GM12878 (cell line): ENCODE measurements around the gene TRIM42.

Experiments
- EED ChIP-seq: sonication (generic); IDR thresholded peaks from 2 replicates; pipeline ENCODE4 v1.6.1; 2016; ENCODE audit warnings: antibody characterized with exemption, low read depth
- GABPA ChIP-seq: IDR thresholded peaks from 2 replicates; pipeline ENCODE4 v1.6.1; 2014; ENCODE audit warnings: antibody characterized with exemption, low read depth, mild to moderate bottlenecking, inconsistent platforms
- POLR2AphosphoS2 ChIP-seq: IDR thresholded peaks from 2 replicates; pipeline ENCODE4 v1.6.1; 2011; ENCODE audit warnings: low read depth, mild to moderate bottlenecking, low read length, improper control_type of control experiment, moderate library complexity
- WRNIP1 ChIP-seq: IDR thresholded peaks from 2 replicates; pipeline ENCODE4 v1.6.1; 2011; ENCODE audit warnings: low read depth, low read length, improper control_type of control experiment, borderline replicate concordance
- TF ChIP-seq, protein P1 (sequence below), 3 experiments: IDR thresholded peaks in 2 of 3; conservative IDR thresholded peaks in 1 of 3; 2 replicates each; pipeline ENCODE4 v1.5.1; 2011; ENCODE audit warnings: low read depth in 3 of 3, low read length in 3 of 3, mild to moderate bottlenecking in 3 of 3, control low read depth in 2 of 3, moderate library complexity in 2 of 3, inconsistent platforms in 1 of 3, mixed read lengths in 1 of 3; ENCODE audit not compliant: control insufficient read depth in 2 of 3, insufficient read depth in 1 of 3; ENCODE audit errors: extremely low read depth in 1 of 3
- TF ChIP-seq, protein P2 (sequence below): IDR thresholded peaks from 2 replicates; pipeline ENCODE4 v1.6.1; 2011; ENCODE audit warnings: low read depth, mild to moderate bottlenecking, low read length, moderate library complexity, borderline replicate concordance; ENCODE audit errors: extremely low read depth

DNA sequence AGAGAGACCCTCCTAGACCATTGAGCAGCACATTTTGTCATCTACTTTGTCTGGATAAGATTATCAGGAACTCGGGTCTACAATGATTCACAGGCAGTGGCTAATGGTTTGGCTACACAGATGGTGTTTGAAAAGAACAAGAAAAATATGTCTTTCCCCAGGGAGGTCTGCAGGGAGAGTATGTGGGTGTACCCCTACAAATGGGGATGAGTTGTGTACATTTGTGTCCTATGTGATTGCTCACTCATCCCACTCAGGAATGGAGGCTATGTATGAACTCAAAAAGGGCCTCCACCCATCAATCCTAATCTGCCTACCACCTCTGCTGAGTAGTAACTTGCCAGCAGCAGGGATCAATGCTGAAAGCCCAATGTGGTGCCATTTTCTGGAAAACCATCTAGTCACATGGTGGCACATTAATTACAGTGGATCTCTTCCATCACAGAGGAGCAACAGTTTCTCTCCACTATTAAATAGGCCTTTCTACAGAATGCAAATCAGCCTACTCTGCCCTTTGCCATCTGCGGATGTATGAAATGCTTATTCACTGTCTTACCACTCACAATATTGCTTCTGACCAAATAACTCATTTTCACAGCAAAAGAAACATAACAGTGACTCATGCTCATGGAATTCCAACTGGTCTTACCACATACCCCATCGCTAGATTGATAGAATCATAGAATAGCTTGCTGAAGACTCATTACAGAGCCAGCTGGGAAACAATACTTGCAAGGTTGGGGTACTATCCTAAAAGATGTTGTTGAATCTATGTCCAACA, 48.3 kb upstream of the TRIM42 start:
- TF ChIP-seq POLR2AphosphoS2 (no peak), WRNIP1 (no peak), GABPA (no peak), EED (no peak)
- TF ChIP-seq, protein P1, sequence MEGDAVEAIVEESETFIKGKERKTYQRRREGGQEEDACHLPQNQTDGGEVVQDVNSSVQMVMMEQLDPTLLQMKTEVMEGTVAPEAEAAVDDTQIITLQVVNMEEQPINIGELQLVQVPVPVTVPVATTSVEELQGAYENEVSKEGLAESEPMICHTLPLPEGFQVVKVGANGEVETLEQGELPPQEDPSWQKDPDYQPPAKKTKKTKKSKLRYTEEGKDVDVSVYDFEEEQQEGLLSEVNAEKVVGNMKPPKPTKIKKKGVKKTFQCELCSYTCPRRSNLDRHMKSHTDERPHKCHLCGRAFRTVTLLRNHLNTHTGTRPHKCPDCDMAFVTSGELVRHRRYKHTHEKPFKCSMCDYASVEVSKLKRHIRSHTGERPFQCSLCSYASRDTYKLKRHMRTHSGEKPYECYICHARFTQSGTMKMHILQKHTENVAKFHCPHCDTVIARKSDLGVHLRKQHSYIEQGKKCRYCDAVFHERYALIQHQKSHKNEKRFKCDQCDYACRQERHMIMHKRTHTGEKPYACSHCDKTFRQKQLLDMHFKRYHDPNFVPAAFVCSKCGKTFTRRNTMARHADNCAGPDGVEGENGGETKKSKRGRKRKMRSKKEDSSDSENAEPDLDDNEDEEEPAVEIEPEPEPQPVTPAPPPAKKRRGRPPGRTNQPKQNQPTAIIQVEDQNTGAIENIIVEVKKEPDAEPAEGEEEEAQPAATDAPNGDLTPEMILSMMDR (IDR thresholded peaks at IDR 0.05 in 2 of 3, conservative IDR thresholded peaks at IDR 0.05 in 1 of 3; ENCODE audit: control insufficient read depth in 2 of 3, extremely low read depth in 1 of 3, insufficient read depth in 1 of 3, low read depth in 3 of 3, low read length in 3 of 3) = no peak
- TF ChIP-seq, protein P2, sequence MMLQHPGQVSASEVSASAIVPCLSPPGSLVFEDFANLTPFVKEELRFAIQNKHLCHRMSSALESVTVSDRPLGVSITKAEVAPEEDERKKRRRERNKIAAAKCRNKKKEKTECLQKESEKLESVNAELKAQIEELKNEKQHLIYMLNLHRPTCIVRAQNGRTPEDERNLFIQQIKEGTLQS = no peak
